Inferior parietal cortex (tissue), 1 donor: Measurements from ENCODE around the gene TRIM22.

ENCODE experiments used
- DNase-seq: peaks from one replicate; pipeline ENCODE4 v3.0.0-alpha.2; 2016; ENCODE audit errors: extremely low spot score

The TRIM22 gene

GRCh38 chr11:5738431-5738830, 48.8 kb downstream of the TRIM22 start:
- DNase-seq: no peak

DNA sequence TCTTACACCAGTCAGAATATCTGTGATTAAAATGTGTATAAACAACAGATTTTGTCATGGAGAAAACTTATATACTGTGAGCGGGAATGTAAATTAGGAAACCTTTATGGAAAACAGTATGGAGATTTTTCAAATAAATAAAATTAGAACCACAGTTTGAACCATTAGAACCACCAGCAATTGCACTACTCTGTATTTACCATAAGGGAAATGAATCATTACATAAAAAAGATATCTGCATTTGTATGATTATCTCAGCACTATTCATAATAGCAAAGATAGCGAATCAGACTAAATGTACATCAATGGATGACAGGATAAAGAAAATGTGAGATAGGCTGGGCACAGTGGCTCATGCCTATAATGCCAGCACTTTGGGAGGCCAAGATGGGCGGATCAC, 57.0 kb downstream of the TRIM22 start:
- no peak for DNase-seq

GRCh38 chr11:5749836-5750235, 60.2 kb downstream of the TRIM22 start:
- no peak for DNase-seq

GRCh38 chr11:5753943-5754342, 64.4 kb downstream of the TRIM22 start, which contains the start of gene OR52N4:
TSS of gene OR52N4 (plus strand) at chr11:5754243. CDS start at chr11:5754741, 498 bp downstream.
- DNase-seq: no peak
